Measurements from ENCODE around the gene FFAR1.

GRCh38 chr19:35314031-35314430, 33.7 kb upstream of the FFAR1 start:
- TF ChIP-seq CTCF (conservative IDR thresholded peaks at IDR 0.05; ENCODE audit: low read depth in 2 of 2) (no peak), EZH2 (IDR thresholded peaks at IDR 0.05; ENCODE audit: low read depth, unreplicated experiment) (no peak), REST (IDR thresholded peaks at IDR 0.05; ENCODE audit: unreplicated experiment) (no peak), CREB1 (CRISPR knock-in tag; IDR thresholded peaks at IDR 0.05; ENCODE audit: low read depth) (no peak), STAT1 (IDR thresholded peaks at IDR 0.05; ENCODE audit: unreplicated experiment) (no peak), JUNB (IDR thresholded peaks at IDR 0.05; ENCODE audit: unreplicated experiment) (no peak), EZH2phosphoT487 (IDR thresholded peaks at IDR 0.05; ENCODE audit: unreplicated experiment) (no peak), POLR2AphosphoS5 (IDR thresholded peaks at IDR 0.05; ENCODE audit: low read depth) (no peak), ZNF462 (CRISPR knock-in tag; IDR thresholded peaks at IDR 0.05) (no peak), ETS1 (IDR thresholded peaks at IDR 0.05) (no peak), ZNF114 (CRISPR knock-in tag; IDR thresholded peaks at IDR 0.05) (no peak)
